KMS-11 (cell line): ENCODE measurements around the gene MSH3.
"Not testable (repeated sequence)": the region's sequence is repeated elsewhere in the genome, so short reads cannot be mapped to it uniquely, and the experiment has no call there.

Source experiments
- H2AFZ ChIP-seq: fragments of 200-600 bp; sonication (generic); 2 replicates; pipeline ENCODE4 v1.6.1; 2016; ENCODE audit warnings: antibody characterized with exemption, mixed run types, low read depth
- H3K27ac ChIP-seq: fragments of 200-600 bp; sonication (generic); 2 replicates; pipeline ENCODE4 v1.6.1; 2016; ENCODE audit warnings: mild to moderate bottlenecking, mixed run types
- H3K27me3 ChIP-seq: fragments of 200-600 bp; sonication (generic); 2 replicates; pipeline ENCODE4 v1.6.1; 2017; ENCODE audit warnings: mild to moderate bottlenecking, low read depth, mixed run types, moderate library complexity; ENCODE audit not compliant: insufficient read depth
- H3K36me3 ChIP-seq: fragments of 200-600 bp; sonication (generic); 2 replicates; pipeline ENCODE4 v1.6.1; 2017; ENCODE audit warnings: mild to moderate bottlenecking, mixed run types; ENCODE audit not compliant: insufficient read depth
- H3K4me1 ChIP-seq: fragments of 200-600 bp; sonication (generic); 2 replicates; pipeline ENCODE4 v1.6.1; 2016; ENCODE audit warnings: mild to moderate bottlenecking, low read depth, mixed run types; ENCODE audit not compliant: poor library complexity, severe bottlenecking
- H3K4me2 ChIP-seq: fragments of 200-600 bp; sonication (generic); 2 replicates; pipeline ENCODE4 v1.7.0; 2016; ENCODE audit warnings: mild to moderate bottlenecking, mixed run types
- H3K4me3 ChIP-seq: fragments of 200-600 bp; sonication (generic); IDR thresholded peaks from 2 replicates; pipeline ENCODE4 v1.6.1; 2017; ENCODE audit warnings: low read depth, low read length, mixed read lengths; ENCODE audit not compliant: insufficient read depth
- H3K79me2 ChIP-seq: fragments of 200-600 bp; sonication (generic); 2 replicates; pipeline ENCODE4 v1.6.1; 2016; ENCODE audit warnings: low read depth, mixed run types; ENCODE audit not compliant: insufficient read depth
- H3K9ac ChIP-seq: fragments of 200-600 bp; sonication (generic); 2 replicates; pipeline ENCODE4 v1.6.1; 2016; ENCODE audit warnings: mild to moderate bottlenecking, mixed run types
- H4K20me1 ChIP-seq: fragments of 200-600 bp; sonication (generic); 2 replicates; pipeline ENCODE4 v1.6.1; 2016; ENCODE audit warnings: mild to moderate bottlenecking, mixed run types; ENCODE audit not compliant: insufficient read depth
- CTCF ChIP-seq: fragments of 200-600 bp; sonication (generic); conservative IDR thresholded peaks from 2 replicates; pipeline ENCODE4 v1.6.1; 2017; ENCODE audit warnings: low read depth, mild to moderate bottlenecking, antibody characterized with exemption, low read length, moderate library complexity, mixed read lengths

MSH3 gene

GRCh38 chr5:80834710-80835109 is 180.3 kb downstream of the MSH3 start:
- Histone ChIP-seq H3K27ac (no peak overlapping the region), H3K4me3 (no peak overlapping the region), H3K79me2 (no peaks in the 10 kb centered on the region), H3K4me1 (peaks cover 6% of the 10 kb centered on the region), H3K4me2 (no peak overlapping the region), H3K27me3 (no peaks in the 10 kb centered on the region), H4K20me1 (no peaks in the 10 kb centered on the region), H2AFZ (no peak overlapping the region), H3K9ac (no peak overlapping the region), H3K36me3 (no peaks in the 10 kb centered on the region)
- TF ChIP-seq CTCF: no peak

GRCh38 chr5:80835128-80835527 is 180.7 kb downstream of the MSH3 start:
- TF ChIP-seq CTCF: no peak
- Histone ChIP-seq H3K36me3 (no peaks in the 10 kb centered on the region), H3K79me2 (no peaks in the 10 kb centered on the region), H3K4me1 (peaks cover 6% of the 10 kb centered on the region), H3K27me3 (no peaks in the 10 kb centered on the region), H3K9ac (no peak overlapping the region), H2AFZ (no peak overlapping the region), H4K20me1 (no peaks in the 10 kb centered on the region), H3K4me3 (no peak overlapping the region), H3K4me2 (no peak overlapping the region), H3K27ac (no peak overlapping the region)

- no peak for TF ChIP-seq CTCF
- Histone ChIP-seq H3K4me3 (no peak overlapping the region), H4K20me1 (no peaks in the 10 kb centered on the region), H3K4me2 (no peak overlapping the region), H3K36me3 (no peaks in the 10 kb centered on the region), H3K4me1 (peaks cover 6% of the 10 kb centered on the region), H2AFZ (no peak overlapping the region), H3K27ac (no peak overlapping the region), H3K9ac (no peak overlapping the region), H3K27me3 (no peaks in the 10 kb centered on the region), H3K79me2 (no peaks in the 10 kb centered on the region)
These were observed 183.2 kb downstream of the MSH3 start for GRCh38 chr5:80837679-80838078.

GRCh38 chr5:80841026-80841797 is 186.8 kb downstream of the MSH3 start:
- H3K27ac ChIP-seq, H3K4me2 ChIP-seq, H3K4me1 ChIP-seq, H2AFZ ChIP-seq, H3K4me3 ChIP-seq, H3K36me3 ChIP-seq, H3K79me2 ChIP-seq, H3K9ac ChIP-seq, H4K20me1 ChIP-seq, H3K27me3 ChIP-seq: not testable (repeated sequence)

- H3K79me2 ChIP-seq, H3K27me3 ChIP-seq, H3K4me1 ChIP-seq, H3K9ac ChIP-seq, H4K20me1 ChIP-seq, H3K4me2 ChIP-seq, H3K36me3 ChIP-seq, H3K4me3 ChIP-seq, H3K27ac ChIP-seq, H2AFZ ChIP-seq: not testable (repeated sequence)
These were observed 192.0 kb downstream of the MSH3 start for GRCh38 chr5:80846422-80846821.

- not testable (repeated sequence) for H3K79me2 ChIP-seq, H3K36me3 ChIP-seq, H3K4me1 ChIP-seq, H2AFZ ChIP-seq, H4K20me1 ChIP-seq, H3K9ac ChIP-seq, H3K4me2 ChIP-seq, H3K4me3 ChIP-seq, H3K27me3 ChIP-seq, H3K27ac ChIP-seq
These were observed 195.7 kb downstream of the MSH3 start for GRCh38 chr5:80850168-80850567.
